Measurements from ENCODE around the gene PRSS38. TPM values are rescaled to one million over a fixed set of nuclear protein-coding genes. Genes with fewer than 3 reads are reported as not detected.

The PRSS38 gene
- total RNA-seq, 1 experiment from 2014 or later, result not detected

DNA sequence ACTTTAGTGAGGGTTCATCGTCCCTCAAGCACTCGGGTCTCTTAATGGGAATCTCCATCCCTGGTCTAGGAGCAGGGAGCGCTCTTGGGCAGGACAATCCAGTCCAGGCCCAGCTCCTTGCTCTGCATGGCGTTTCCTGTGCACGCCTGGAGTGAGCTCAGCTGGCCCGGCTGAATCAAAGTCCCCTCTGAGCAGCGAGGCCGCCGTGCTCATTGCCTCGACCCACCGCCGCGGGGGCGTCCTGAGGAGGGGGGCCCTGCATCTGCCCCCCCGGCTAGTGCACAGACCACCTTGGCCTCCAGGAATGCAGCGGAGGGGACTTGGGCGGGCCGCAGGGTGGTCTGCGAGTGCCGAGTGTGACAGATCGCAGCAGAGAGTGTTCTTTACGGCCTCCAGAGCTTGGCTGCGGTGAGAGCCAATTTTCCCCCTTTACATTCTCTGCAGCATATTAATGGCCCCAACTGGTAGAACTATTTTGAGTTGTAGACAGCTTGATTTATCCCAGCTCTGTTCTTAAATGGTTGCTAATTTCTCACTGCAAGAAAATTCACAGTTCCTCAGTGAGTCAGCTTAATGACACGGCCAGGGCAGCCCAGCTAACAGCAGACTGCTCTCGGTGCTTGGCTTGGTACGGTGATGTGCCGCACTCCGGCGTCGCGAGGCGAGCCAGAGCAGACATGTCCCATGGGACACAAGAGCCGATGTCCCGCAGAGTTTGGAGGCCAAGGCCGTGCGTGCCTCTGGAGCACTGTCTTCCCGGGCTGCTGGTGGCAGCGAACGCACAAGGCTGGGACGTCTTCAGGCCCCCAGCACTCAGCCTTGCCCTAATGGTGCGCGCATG, 40.4 kb upstream of the PRSS38 start (continued):
- no peak for TF ChIP-seq TCF7L2 (IDR thresholded peaks at IDR 0.05; ENCODE audit: borderline replicate concordance, extremely low read depth, insufficient read depth, insufficient read length)
- no peak for TF ChIP-seq ELF1 (IDR thresholded peaks at IDR 0.05; ENCODE audit: borderline replicate concordance, low read depth)
- TF ChIP-seq ZFX (IDR thresholded peaks at IDR 0.05), result no peak
- no peak for TF ChIP-seq EZH2phosphoT487 (IDR thresholded peaks at IDR 0.05; ENCODE audit: borderline replicate concordance)
- TF ChIP-seq FOSL1 (IDR thresholded peaks at IDR 0.05; ENCODE audit: low read depth), result no peak

DNA sequence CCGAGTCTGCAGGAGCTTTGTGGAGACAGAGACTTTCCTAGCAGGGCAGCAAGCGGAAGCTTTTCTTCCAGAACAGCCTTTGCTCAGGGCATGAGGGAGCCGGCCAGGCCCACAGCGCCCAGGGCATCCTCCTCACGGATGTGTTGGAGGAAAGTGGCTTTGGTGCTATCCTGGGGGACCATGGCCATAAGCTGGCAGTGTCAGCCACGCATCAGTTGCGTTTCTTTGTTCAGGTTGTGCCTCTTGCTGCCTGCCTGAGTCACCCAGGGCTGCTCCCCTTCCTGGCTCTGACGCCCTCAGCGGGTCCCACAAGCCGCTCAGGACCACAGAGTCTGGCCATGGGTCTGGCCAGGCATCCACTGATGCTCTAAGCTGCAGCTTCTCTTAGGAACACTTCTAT, 39.6 kb upstream of the PRSS38 start:
- Histone ChIP-seq H3K4me2 (ENCODE audit: low read length) (no peak overlapping the region), H3K27ac (ENCODE audit: low read depth, low read length) (no peak overlapping the region), H3K4me3 (replicated peaks in 1 of 2; ENCODE audit: low read depth in 1 of 2, low read length in 2 of 2) (no peak overlapping the region), H3K9me2 (ENCODE audit: insufficient read depth) (no peaks in the 10 kb centered on the region), H3K9me3 (ENCODE audit: control insufficient read depth in 1 of 2, insufficient read depth in 1 of 2, low read depth in 1 of 2, low read length in 2 of 2) (no peaks in the 10 kb centered on the region), H3K9ac (ENCODE audit: low read length) (no peak overlapping the region), H3K36me3 (ENCODE audit: control insufficient read depth in 1 of 2, insufficient read depth in 2 of 2, low read length in 2 of 2) (no peaks in the 10 kb centered on the region), H3K79me2 (ENCODE audit: insufficient read depth, low read length) (no peaks in the 10 kb centered on the region), H3K27me3 (ENCODE audit: insufficient read depth, low read length) (no peaks in the 10 kb centered on the region), H3K4me1 (ENCODE audit: control insufficient read depth in 1 of 2, insufficient read depth in 2 of 2, low read length in 2 of 2) (no peaks in the 10 kb centered on the region), H4K20me1 (ENCODE audit: insufficient read depth) (no peaks in the 10 kb centered on the region), H2AFZ (ENCODE audit: low read depth, low read length, poor library complexity, severe bottlenecking) (no peak overlapping the region)
- DNase-seq (ENCODE audit: low read depth, low spot score) (no peak), ATAC-seq (no peak)
- RAD21 ChIA-PET (ENCODE audit: low non-redundant PET in 1 of 2, low total read pairs in 2 of 2, uncharacterized antibody in 2 of 2, unreplicated experiment in 2 of 2), result no interaction called here
- TF ChIP-seq CBX3 (IDR thresholded peaks at IDR 0.05; ENCODE audit: low read depth) (no peak), EGR1 (IDR thresholded peaks at IDR 0.05; ENCODE audit: low read depth) (no peak), CTCF (IDR thresholded peaks at IDR 0.05 in 2 of 3, conservative IDR thresholded peaks at IDR 0.05 in 1 of 3; ENCODE audit: borderline replicate concordance in 1 of 3, insufficient read depth in 1 of 3, low read depth in 2 of 3, low read length in 2 of 3) (no peak), YY1 (IDR thresholded peaks at IDR 0.05; ENCODE audit: extremely low read depth, insufficient replicate concordance, low read depth, low read length) (no peak), FOSL1 (IDR thresholded peaks at IDR 0.05; ENCODE audit: low read depth) (no peak), JUND (IDR thresholded peaks at IDR 0.05) (no peak), SP1 (IDR thresholded peaks at IDR 0.05; ENCODE audit: low read depth) (no peak), CEBPB (IDR thresholded peaks at IDR 0.05; ENCODE audit: low read depth) (no peak), SIN3A (IDR thresholded peaks at IDR 0.05; ENCODE audit: low read depth) (no peak), POLR2AphosphoS5 (IDR thresholded peaks at IDR 0.05; ENCODE audit: low read depth, low read length) (no peak), ELF1 (IDR thresholded peaks at IDR 0.05; ENCODE audit: borderline replicate concordance, low read depth) (no peak), ZNF274 (IDR thresholded peaks at IDR 0.05; ENCODE audit: low read depth, low read length) (no peak)
- intact Hi-C loops (cut with micrococcal nuclease), result no loop called here
- CTCF ChIA-PET, result no interaction called here
- BruUV-seq (replicated peaks), result no TSS peak
- POLR2A ChIA-PET, result no interaction called here
